HUES64 (cell line): ENCODE results near the gene CTIF.

Experiments
- H3K27ac ChIP-seq: 2 replicates; pipeline ENCODE4 v1.7.0; 2013; ENCODE audit warnings: low read depth, low read length, inconsistent platforms
- H3K27me3 ChIP-seq: 2 replicates; pipeline ENCODE4 v1.6.1; 2013; ENCODE audit warnings: mild to moderate bottlenecking, low read length; ENCODE audit not compliant: insufficient read depth
- H3K36me3 ChIP-seq: 2 replicates; pipeline ENCODE4 v1.6.1; 2013; ENCODE audit warnings: mild to moderate bottlenecking, low read length; ENCODE audit not compliant: insufficient read depth
- H3K4me1 ChIP-seq: 2 replicates; pipeline ENCODE4 v1.6.1; 2013; ENCODE audit warnings: mild to moderate bottlenecking, low read length, moderate library complexity; ENCODE audit not compliant: insufficient read depth
- H3K4me3 ChIP-seq: 2 replicates; pipeline ENCODE4 v1.5.1; 2013; ENCODE audit warnings: mild to moderate bottlenecking, low read length, moderate library complexity
- H3K9ac ChIP-seq: 2 replicates; pipeline ENCODE4 v1.6.1; 2013; ENCODE audit warnings: mild to moderate bottlenecking, low read depth, low read length
- H3K9me3 ChIP-seq: 2 replicates; pipeline ENCODE4 v1.6.1; 2013; ENCODE audit warnings: low read depth, low read length; ENCODE audit not compliant: insufficient read depth
- WGBS: fragments of 150-250, 120-280 bp; methylation state at CpG from one replicate; pipeline ENCODE4 v1.1.7; 2013; ENCODE audit warnings: missing lambda C conversion rate; 5-methylcytosine and 5-hydroxymethylcytosine counted together

The CTIF gene

GRCh38 chr18:48876590-48876989 lies 337.8 kb downstream of the CTIF start:
- Histone ChIP-seq H3K27me3 (no peaks in the 10 kb centered on the region), H3K4me3 (no peak overlapping the region), H3K4me1 (peaks cover 11% of the 10 kb centered on the region), H3K9ac (no peak overlapping the region), H3K27ac (no peak overlapping the region), H3K9me3 (no peaks in the 10 kb centered on the region), H3K36me3 (no peaks in the 10 kb centered on the region)
- WGBS, result 92% methylated on average over 6 of the region's 6 CpGs

GRCh38 chr18:48877941-48878340 lies 339.1 kb downstream of the CTIF start:
- Histone ChIP-seq H3K4me3 (no peak overlapping the region), H3K27me3 (no peaks in the 10 kb centered on the region), H3K9ac (no peak overlapping the region), H3K36me3 (no peaks in the 10 kb centered on the region), H3K9me3 (no peaks in the 10 kb centered on the region), H3K27ac (no peak overlapping the region), H3K4me1 (peaks cover 9% of the 10 kb centered on the region)
- WGBS, result 94% methylated on average over 2 of the region's 3 CpGs

- no peaks in the 10 kb centered on the region for H3K36me3 ChIP-seq
Measured at GRCh38 chr18:48878471-48878870, 339.6 kb downstream of the CTIF start.

GRCh38 chr18:48879008-48879431 lies 340.2 kb downstream of the CTIF start:
- Histone ChIP-seq H3K9ac (no peak overlapping the region), H3K27me3 (no peaks in the 10 kb centered on the region), H3K27ac (no peak overlapping the region), H3K4me3 (no peak overlapping the region), H3K9me3 (no peaks in the 10 kb centered on the region), H3K4me1 (peaks cover 9% of the 10 kb centered on the region), H3K36me3 (no peaks in the 10 kb centered on the region)
- WGBS, result 61% methylated on average over 15 of the region's 15 CpGs

More at GRCh38 chr18:48878471-48878870, 339.6 kb downstream of the CTIF start:
- Histone ChIP-seq H3K27me3 (no peaks in the 10 kb centered on the region), H3K4me1 (peaks cover 9% of the 10 kb centered on the region), H3K4me3 (no peak overlapping the region), H3K9ac (no peak overlapping the region), H3K9me3 (no peaks in the 10 kb centered on the region), H3K27ac (no peak overlapping the region)
- WGBS, result 88% methylated on average over 12 of the region's 12 CpGs

GRCh38 chr18:48880931-48881330 lies 342.1 kb downstream of the CTIF start:
- Histone ChIP-seq H3K9me3 (no peaks in the 10 kb centered on the region), H3K4me1 (peaks cover 9% of the 10 kb centered on the region), H3K4me3 (no peak overlapping the region), H3K9ac (no peak overlapping the region), H3K27me3 (no peaks in the 10 kb centered on the region), H3K36me3 (no peaks in the 10 kb centered on the region), H3K27ac (no peak overlapping the region)
- WGBS, result 85% methylated on average over 1 of the region's 1 CpG

GRCh38 chr18:48882379-48882778 lies 343.5 kb downstream of the CTIF start:
- H3K4me1 ChIP-seq, result peaks cover 9% of the 10 kb centered on the region
- 92% methylated on average over 4 of the region's 4 CpGs for WGBS

GRCh38 chr18:48884306-48884705 lies 345.5 kb downstream of the CTIF start:
- Histone ChIP-seq H3K9ac (no peak overlapping the region), H3K27ac (no peak overlapping the region), H3K27me3 (no peaks in the 10 kb centered on the region), H3K36me3 (no peaks in the 10 kb centered on the region), H3K9me3 (no peaks in the 10 kb centered on the region), H3K4me1 (peaks cover 7% of the 10 kb centered on the region), H3K4me3 (no peak overlapping the region)
- WGBS, result 96% methylated on average over 4 of the region's 4 CpGs

More at GRCh38 chr18:48882379-48882778, 343.5 kb downstream of the CTIF start:
- Histone ChIP-seq H3K27me3 (no peaks in the 10 kb centered on the region), H3K9me3 (no peaks in the 10 kb centered on the region), H3K9ac (no peak overlapping the region), H3K36me3 (no peaks in the 10 kb centered on the region), H3K4me3 (no peak overlapping the region), H3K27ac (no peak overlapping the region)

- Histone ChIP-seq H3K4me1 (peaks cover 8% of the 10 kb centered on the region), H3K27me3 (no peaks in the 10 kb centered on the region), H3K36me3 (no peaks in the 10 kb centered on the region), H3K9me3 (no peaks in the 10 kb centered on the region), H3K9ac (no peak overlapping the region), H3K27ac (no peak overlapping the region), H3K4me3 (no peak overlapping the region)
- 86% methylated on average over 4 of the region's 4 CpGs for WGBS
Measured at GRCh38 chr18:48884771-48885170, 345.9 kb downstream of the CTIF start.

- H3K9ac ChIP-seq, result no peak overlapping the region
Measured at GRCh38 chr18:48885266-48885923, 346.6 kb downstream of the CTIF start.

GRCh38 chr18:48885924-48886400 lies 347.1 kb downstream of the CTIF start:
- peaks cover 12% of the 10 kb centered on the region for H3K4me1 ChIP-seq
- H3K9me3 ChIP-seq, result no peaks in the 10 kb centered on the region
- no peaks in the 10 kb centered on the region for H3K27me3 ChIP-seq
- no peaks in the 10 kb centered on the region for H3K36me3 ChIP-seq
- no peak overlapping the region for H3K4me3 ChIP-seq
- no peak overlapping the region for H3K9ac ChIP-seq
- H3K27ac ChIP-seq, result no peak overlapping the region
- WGBS, result 90% methylated on average over 7 of the region's 7 CpGs

More at GRCh38 chr18:48885266-48885923, 346.6 kb downstream of the CTIF start:
- Histone ChIP-seq H3K27me3 (no peaks in the 10 kb centered on the region), H3K4me3 (no peak overlapping the region), H3K27ac (no peak overlapping the region), H3K4me1 (peaks cover 12% of the 10 kb centered on the region), H3K9me3 (no peaks in the 10 kb centered on the region), H3K36me3 (no peaks in the 10 kb centered on the region)
- 93% methylated on average over 9 of the region's 11 CpGs for WGBS

- H3K4me1 ChIP-seq, result peaks cover 12% of the 10 kb centered on the region
- no peaks in the 10 kb centered on the region for H3K27me3 ChIP-seq
- no peak overlapping the region for H3K4me3 ChIP-seq
- H3K36me3 ChIP-seq, result no peaks in the 10 kb centered on the region
- H3K9ac ChIP-seq, result no peak overlapping the region
- H3K27ac ChIP-seq, result no peak overlapping the region
- 90% methylated on average over 8 of the region's 8 CpGs for WGBS
- no peaks in the 10 kb centered on the region for H3K9me3 ChIP-seq
Measured at GRCh38 chr18:48886520-48887293, 347.9 kb downstream of the CTIF start.
